ENCODE measurements around the gene ACYP2.
A peak's percentile ranks its signal among the peaks of the same experiment; 100 is the strongest.

Gene ACYP2

GRCh38 chr2:54329482-54330161, 214.2 kb downstream of the ACYP2 start:
- DNase-seq, result no peak

GRCh38 chr2:54330162-54330925, 214.9 kb downstream of the ACYP2 start:
- DNase-seq, result peak; percentile 91 to 94 (median 92)

GRCh38 chr2:54330926-54331835, 215.8 kb downstream of the ACYP2 start:
- no peak for DNase-seq

DNA sequence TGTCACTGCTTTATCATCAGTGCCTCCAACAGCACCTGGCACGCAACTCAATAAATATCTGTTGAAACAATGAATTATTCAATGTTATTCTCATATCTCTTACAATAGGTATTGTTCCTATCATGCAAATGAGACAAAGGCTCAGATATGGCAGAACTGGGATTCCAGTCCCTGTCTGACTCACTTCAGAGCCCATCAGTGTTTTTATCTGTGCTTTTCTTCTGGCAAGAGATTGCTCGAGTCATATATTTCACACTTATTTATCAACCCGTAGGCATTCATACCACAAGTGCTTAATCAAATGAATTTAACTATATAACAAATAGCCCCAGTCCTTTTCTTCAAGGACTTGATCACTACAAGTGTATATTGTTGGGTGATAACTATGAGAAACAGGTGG, 217.0 kb downstream of the ACYP2 start:
- no peak for DNase-seq

GRCh38 chr2:54336136-54336976, 220.9 kb downstream of the ACYP2 start:
- no peak for DNase-seq

DNA sequence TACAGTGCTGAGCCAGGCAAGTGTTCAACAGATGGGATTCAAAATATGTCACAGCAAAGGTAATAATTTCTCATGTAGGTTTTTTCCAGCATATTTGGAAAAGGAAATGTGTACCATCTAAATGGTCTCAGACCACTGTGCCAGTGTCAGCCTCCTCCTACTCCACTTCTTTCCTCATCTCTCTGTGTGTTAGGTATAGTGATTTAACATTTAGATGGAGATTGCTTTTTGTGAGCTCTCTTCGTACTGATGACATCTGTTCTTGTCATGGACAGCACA, 221.5 kb downstream of the ACYP2 start:
- no peak for DNase-seq

GRCh38 chr2:54341656-54342055, 226.2 kb downstream of the ACYP2 start:
- DNase-seq, result no peak

GRCh38 chr2:54342603-54343002, 227.2 kb downstream of the ACYP2 start:
- no peak for DNase-seq

DNA sequence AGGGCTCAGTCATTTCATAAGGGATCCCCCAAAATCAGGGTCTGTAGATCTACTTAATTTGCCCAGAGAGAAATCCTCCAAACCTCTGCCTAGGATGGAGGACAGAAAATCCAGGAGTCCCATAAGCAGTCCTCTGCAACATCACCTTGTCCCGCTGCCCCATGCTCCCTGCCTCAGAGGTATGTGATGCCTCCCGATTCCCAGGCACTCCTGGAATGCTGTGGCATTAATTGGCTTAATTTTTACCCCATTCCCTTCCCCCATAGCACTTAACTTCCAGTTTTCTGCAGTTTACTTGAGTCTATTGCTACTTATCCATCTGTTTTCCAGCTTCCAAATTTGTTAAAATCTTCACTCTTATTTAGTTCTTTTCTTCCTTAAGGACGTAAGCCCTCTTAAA, 232.2 kb downstream of the ACYP2 start:
- no peak for DNase-seq

GRCh38 chr2:54348646-54349045, 233.2 kb downstream of the ACYP2 start:
- DNase-seq, result no peak

- DNase-seq, result peak in 2 of 4 experiments; percentile 1 to 12
Observed at GRCh38 chr2:54350426-54350825, 235.0 kb downstream of the ACYP2 start.

GRCh38 chr2:54353216-54353615, 237.8 kb downstream of the ACYP2 start:
- DNase-seq, result no peak
